HG03060 (cell line): ENCODE data around the gene NBPF12.
A peak's percentile ranks its signal among the peaks of the same experiment; 100 is the strongest.
"Not testable (repeated sequence)": the region's sequence is repeated elsewhere in the genome, so short reads cannot be mapped to it uniquely, and the experiment has no call there.

Experiments used
- ATAC-seq: cut with Tn5 transposase; IDR thresholded peaks from one replicate; pipeline ENCODE4 v1.9.1; 2021; ENCODE audit warnings: low read depth, moderate number of reproducible peaks; ENCODE audit not compliant: unreplicated experiment

The NBPF12 gene, protein sequence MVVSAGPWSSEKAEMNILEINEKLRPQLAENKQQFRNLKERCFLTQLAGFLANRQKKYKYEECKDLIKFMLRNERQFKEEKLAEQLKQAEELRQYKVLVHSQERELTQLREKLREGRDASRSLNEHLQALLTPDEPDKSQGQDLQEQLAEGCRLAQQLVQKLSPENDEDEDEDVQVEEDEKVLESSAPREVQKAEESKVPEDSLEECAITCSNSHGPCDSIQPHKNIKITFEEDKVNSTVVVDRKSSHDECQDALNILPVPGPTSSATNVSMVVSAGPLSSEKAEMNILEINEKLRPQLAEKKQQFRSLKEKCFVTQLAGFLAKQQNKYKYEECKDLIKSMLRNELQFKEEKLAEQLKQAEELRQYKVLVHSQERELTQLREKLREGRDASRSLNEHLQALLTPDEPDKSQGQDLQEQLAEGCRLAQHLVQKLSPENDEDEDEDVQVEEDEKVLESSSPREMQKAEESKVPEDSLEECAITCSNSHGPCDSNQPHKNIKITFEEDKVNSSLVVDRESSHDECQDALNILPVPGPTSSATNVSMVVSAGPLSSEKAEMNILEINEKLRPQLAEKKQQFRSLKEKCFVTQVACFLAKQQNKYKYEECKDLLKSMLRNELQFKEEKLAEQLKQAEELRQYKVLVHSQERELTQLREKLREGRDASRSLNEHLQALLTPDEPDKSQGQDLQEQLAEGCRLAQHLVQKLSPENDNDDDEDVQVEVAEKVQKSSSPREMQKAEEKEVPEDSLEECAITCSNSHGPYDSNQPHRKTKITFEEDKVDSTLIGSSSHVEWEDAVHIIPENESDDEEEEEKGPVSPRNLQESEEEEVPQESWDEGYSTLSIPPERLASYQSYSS (N-terminal part only)

GRCh38 chr1:146938242-146938902 lies at the start of gene NBPF12:
NBPF12 (plus strand) TSS chr1:146938324; CDS start chr1:146960144, 21,820 bp downstream.
- ATAC-seq, result not testable (repeated sequence)

GRCh38 chr1:146891355-146891754 lies 46.8 kb upstream of the NBPF12 start:
- not testable (repeated sequence) for ATAC-seq

DNA sequence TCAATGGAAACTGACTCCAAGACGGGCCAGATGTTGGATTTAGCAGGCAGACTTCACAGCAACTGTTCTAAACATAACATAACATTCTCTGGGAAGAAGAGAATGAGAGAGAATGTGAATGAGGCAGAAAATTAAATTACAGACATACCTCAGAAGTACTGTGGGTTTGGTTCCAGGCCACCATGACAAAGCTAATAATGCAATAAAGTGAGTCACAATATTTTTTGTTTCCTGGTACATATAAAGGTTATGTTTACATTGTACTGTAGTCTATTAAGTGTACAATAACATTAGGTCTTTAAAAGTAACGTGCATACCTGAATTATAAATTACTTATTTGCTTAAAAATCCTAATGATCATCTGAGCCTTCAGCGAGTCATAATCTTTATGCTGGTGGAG lies 45.8 kb upstream of the NBPF12 start:
- not testable (repeated sequence) for ATAC-seq

DNA sequence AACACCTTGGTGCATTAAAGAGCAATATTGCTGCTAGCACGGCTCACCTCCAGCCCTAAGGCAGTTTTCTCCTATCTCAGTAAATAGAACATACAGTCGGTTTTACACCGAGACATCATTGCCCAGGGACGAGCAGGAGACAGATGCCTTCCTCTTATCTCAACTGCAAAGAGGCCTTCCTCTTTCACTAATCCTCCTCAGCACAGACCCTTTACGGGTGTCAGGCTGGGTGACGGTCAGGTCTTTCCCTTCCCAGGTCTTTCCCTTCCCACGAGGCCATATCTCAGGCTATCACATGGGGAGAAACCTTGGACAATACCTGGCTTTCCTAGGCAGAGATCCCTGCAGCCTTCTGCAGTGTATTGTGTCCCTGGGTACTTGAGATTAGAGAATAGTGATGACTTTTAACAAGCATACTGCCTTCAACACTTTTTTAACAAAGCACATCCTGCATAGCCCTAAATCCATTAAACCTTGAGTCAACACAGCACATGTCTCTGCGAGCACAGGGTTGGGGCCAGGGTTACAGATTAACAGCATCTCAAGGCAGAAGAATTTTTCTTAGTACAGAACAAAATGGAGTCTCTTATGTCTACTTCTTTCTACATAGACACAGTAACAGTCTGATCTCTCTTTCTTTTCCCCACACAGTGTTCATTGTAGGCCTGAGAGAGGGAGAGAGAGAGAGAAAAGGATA lies 30.4 kb upstream of the NBPF12 start:
- not testable (repeated sequence) for ATAC-seq

- ATAC-seq, result not testable (repeated sequence)
Observed at GRCh38 chr1:146912975-146913374, 25.1 kb upstream of the NBPF12 start.

- not testable (repeated sequence) for ATAC-seq
Observed at GRCh38 chr1:146920811-146921210, 17.3 kb upstream of the NBPF12 start.

DNA sequence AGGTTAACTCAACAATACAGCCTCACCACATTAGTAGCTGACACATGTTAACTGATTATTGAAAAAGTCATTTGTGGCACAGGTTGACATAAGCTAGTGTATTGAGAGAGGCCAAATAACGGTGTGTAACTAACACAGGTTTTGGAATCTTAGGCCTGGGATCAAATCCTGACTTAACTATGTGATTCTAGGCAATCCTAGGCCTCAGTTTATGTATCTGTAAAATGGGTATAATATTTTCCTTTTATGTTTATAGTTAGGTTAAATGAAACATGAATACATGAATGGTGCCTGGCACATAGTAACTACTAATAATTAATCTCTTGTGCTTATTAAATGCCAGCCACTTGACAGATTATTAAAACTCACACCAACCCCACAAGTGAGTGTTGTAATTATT lies 15.5 kb upstream of the NBPF12 start:
- ATAC-seq, result not testable (repeated sequence)

GRCh38 chr1:146924106-146924505 lies 14.0 kb upstream of the NBPF12 start:
- ATAC-seq, result not testable (repeated sequence)

DNA sequence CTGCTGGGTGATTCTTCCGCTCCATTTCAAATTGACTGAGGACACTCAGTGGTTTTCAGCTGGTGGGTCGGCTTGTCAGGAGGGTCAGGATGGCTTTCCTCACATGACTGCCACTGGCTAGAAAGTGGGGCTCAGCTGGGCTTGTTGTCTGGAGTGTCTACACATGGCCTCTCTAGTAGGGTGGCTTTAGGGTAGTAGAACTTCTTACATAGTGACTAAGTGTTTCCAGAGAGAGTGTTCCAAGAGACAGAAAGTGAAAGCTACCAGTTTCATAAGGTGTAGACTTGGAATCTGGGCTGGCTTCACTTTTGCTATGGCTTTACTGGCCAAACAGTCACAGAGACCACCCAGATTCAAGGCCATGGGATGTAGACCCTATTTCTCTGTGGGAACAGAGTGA lies 11.7 kb upstream of the NBPF12 start:
- ATAC-seq, result not testable (repeated sequence)

GRCh38 chr1:146930225-146930624 lies 7.9 kb upstream of the NBPF12 start:
- ATAC-seq, result not testable (repeated sequence)

DNA sequence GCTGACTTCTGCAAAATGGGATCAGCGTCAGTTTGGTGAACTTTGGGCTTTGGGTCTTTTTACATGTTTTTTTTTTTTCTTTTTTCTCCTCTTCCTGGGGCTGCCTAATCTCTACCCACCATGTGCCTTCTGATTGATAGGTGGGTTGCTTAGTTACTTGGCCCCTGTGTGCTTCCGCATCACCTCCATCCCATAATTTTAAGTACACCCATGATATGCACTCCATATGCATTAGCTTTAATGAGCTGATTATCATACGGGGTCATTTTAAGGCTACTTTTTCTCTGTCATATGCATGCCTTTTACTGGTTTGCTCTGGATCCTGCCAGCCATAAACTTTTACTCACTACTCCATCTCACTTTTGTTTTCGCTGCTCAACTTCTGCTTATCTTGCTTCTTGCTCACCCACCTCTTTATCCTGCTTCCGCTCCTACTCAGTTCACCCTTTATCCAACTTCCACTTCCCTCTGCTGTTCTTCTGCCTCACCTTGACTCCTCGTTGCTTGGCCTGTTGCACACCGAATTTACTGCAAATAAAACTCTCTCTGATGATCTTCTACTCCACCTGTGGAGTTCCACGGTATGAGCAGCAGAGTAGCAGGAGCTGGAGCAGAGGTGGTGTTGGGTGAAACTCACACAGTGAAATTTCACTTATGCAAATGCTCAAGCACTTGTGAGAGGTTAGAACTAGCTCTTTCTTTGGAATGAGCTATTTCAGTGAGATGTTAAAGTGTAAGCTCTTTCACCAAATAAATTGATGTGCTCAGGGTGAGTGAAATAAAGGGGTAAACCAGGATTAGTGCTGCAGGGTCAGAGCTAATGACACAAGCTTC lies 3.5 kb upstream of the NBPF12 start:
- ATAC-seq, result peak; percentile 33

DNA sequence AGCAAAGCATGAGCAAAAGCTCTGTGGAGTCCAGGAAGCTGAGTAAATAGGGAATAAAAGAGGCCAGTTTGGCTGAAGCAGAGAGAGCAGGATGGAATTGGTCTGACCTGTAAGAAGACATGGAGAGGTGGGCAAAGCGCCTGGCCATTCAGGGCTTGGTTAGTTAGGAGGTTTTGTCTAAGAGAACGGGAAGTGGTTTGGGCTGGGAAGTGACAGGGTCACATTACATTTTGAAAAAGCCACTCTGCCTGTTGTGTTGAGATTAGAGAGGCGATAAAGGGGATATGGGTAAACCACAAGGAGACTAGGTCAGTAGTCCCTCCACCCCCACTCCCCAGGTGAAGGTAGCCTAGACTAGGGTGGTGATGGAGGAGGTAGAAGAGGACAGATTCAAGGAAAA lies 662 bp upstream of the NBPF12 start:
- not testable (repeated sequence) for ATAC-seq

GRCh38 chr1:146938927-146939786 lies 1.0 kb downstream of the NBPF12 start:
- ATAC-seq, result not testable (repeated sequence)

DNA sequence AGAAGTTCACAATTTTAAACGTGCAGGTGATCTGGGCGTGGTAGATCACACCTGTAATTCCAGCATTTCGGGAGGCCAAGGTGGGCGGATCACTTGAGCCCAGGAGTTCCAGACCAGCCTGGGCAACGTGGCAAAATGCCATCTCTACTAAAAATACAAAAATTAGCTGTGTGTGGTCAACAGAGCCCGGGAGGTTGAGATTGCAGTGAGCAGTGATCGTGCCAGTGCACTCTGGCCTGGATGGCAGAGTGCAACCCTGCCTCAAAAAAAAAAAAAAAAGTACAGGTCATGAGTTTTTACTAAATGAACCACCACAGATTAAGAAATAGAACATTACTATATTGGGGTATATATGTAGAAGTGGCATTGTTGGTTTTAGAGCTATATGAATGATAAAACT lies 2.2 kb downstream of the NBPF12 start:
- ATAC-seq, result not testable (repeated sequence)

- ATAC-seq, result not testable (repeated sequence)
Observed at GRCh38 chr1:146943342-146943886, 5.3 kb downstream of the NBPF12 start.

GRCh38 chr1:146948127-146948526 lies 10.0 kb downstream of the NBPF12 start:
- ATAC-seq, result not testable (repeated sequence)

GRCh38 chr1:146964340-146964739 lies 26.2 kb downstream of the NBPF12 start:
- not testable (repeated sequence) for ATAC-seq

DNA sequence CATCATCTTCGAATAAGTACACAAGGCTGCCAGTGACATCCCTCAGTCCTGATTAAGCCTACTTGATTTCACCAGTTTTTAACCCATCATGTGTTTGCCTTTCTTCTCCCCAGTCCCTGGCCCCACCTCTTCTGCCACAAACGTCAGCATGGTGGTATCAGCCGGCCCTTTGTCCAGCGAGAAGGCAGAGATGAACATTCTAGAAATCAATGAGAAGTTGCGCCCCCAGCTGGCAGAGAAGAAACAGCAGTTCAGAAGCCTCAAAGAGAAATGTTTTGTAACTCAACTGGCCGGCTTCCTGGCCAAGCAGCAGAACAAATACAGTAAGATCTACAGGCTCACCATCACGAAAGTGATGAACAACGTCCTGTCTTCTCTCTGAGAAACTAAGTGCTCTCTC lies 28.2 kb downstream of the NBPF12 start:
- ATAC-seq, result not testable (repeated sequence)
